Measurements from ENCODE around the gene HOXC10. TPM values are rescaled to one million over a fixed set of nuclear protein-coding genes. Genes with fewer than 3 reads are reported as not detected.

Gene HOXC10
- total RNA-seq, 2 donors from 2014 or later: not detected

DNA sequence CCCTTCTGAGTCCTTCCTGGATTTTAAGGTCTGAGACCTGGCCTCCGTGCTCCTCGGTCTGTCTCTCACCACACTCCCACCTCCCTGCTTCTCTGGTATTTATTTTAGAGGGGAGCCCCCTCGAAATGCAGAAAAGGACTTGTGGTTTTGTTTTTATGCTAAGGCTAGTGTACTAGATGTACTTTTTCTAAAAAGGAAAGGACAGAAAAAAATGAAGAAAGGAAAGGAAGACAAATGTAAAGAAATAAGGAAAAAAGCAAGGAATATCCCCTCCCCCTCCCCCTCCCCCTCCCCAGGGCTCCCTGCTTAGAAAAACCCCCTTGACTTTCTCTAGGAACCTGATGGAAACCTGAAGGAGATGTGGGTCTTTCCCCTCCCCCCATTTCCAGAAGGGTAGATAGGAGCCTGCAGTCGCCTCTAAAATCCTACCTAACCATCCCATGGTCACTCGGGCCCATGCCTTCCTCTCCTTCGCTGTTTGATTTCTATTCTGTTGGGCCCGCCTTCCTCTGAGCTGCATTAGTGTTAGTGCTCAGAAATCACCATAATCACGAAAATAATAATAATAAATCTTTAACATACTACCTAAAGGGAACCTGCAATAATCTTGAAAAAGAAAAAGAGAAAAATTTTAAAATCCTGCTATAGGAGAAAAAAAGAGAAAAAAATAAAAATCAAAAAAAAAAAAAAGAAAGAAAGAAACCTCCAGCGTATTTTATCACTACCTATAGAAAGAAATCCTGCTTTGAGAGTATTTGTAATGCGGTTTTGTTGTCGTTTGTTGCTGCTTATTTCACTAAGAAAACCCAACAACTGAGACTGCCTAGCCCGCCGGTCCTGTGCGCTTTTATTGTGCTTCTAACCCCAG is 27.0 kb downstream of the HOXC10 start:
- Mint-ChIP-seq H3K4me1 (no peaks in the 10 kb centered on the region), H3K27ac (no peak overlapping the region), H3K9me3 (peaks cover 3% of the 10 kb centered on the region), H3K36me3 (ENCODE audit: low read depth) (no peaks in the 10 kb centered on the region), H3K27me3 (ENCODE audit: insufficient read depth) (peaks cover 99% of the 10 kb centered on the region), H3K4me3 (no peak overlapping the region)
- WGBS, 2 experiments (ENCODE audit: insufficient coverage in 1 of 2, insufficient read length in 1 of 2): 21 to 30% methylated on average over 6 to 13 of the region's 14 CpGs
- Histone ChIP-seq H3K9me3 (ENCODE audit: control insufficient read depth, low read length) (no peaks in the 10 kb centered on the region), H3K27me3 (ENCODE audit: control insufficient read depth, insufficient read depth, low read length, poor library complexity, severe bottlenecking) (peaks cover 99% of the 10 kb centered on the region), H3K4me1 (ENCODE audit: control insufficient read depth, insufficient read depth, low read length) (no peaks in the 10 kb centered on the region), H3K9ac (ENCODE audit: extremely low read depth, low read length, poor library complexity, severe bottlenecking) (no peak overlapping the region), H3K27ac (ENCODE audit: low read depth, low read length) (no peak overlapping the region), H3K36me3 (ENCODE audit: control insufficient read depth, insufficient read depth, low read length) (no peaks in the 10 kb centered on the region), H3K4me3 (ENCODE audit: low read length) (no peak overlapping the region)
- DNase-seq: no peak
- TF ChIP-seq, protein P1, sequence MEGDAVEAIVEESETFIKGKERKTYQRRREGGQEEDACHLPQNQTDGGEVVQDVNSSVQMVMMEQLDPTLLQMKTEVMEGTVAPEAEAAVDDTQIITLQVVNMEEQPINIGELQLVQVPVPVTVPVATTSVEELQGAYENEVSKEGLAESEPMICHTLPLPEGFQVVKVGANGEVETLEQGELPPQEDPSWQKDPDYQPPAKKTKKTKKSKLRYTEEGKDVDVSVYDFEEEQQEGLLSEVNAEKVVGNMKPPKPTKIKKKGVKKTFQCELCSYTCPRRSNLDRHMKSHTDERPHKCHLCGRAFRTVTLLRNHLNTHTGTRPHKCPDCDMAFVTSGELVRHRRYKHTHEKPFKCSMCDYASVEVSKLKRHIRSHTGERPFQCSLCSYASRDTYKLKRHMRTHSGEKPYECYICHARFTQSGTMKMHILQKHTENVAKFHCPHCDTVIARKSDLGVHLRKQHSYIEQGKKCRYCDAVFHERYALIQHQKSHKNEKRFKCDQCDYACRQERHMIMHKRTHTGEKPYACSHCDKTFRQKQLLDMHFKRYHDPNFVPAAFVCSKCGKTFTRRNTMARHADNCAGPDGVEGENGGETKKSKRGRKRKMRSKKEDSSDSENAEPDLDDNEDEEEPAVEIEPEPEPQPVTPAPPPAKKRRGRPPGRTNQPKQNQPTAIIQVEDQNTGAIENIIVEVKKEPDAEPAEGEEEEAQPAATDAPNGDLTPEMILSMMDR (conservative IDR thresholded peaks at IDR 0.05): no peak

DNA sequence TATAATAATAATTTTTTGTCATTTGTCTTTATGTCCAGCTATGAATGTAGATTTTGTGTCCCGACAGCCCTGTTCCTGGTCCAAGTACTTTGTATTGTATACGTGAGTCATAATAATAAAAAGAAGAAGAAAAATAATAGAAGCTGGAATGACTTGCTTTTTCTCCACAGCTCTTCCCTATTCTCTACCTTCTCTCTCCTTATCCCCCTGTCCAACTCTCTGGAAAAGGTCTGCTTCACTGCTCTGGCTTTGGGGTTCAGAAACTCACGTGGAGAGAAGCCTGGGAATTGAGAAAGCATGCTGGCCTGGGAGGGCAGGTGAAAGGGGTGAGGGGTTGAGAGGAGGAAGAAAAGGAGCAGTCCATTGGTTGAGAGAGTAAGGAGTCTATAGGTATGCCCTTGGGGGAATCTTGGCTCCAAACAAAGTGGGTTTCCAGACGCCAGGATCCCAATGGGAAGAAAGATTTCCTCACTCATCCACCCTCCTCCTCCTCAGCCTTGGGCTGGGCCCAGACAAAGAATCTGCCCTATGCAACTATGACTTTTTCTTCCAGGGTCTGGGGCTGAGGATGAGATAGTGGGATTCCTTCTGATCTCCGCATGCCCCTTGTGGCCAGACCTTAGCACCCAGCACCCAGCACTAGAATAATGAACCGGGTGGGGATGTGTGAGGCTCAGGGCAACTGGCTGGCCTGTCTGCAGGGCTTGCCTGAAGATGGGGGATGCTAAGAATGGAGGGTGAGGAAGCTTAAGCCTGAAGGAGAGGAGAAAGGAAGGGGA is 27.9 kb downstream of the HOXC10 start:
- Histone ChIP-seq H3K9ac (ENCODE audit: extremely low read depth, low read length, poor library complexity, severe bottlenecking) (no peak overlapping the region), H3K27me3 (ENCODE audit: control insufficient read depth, insufficient read depth, low read length, poor library complexity, severe bottlenecking) (peaks cover 99% of the 10 kb centered on the region), H3K9me3 (ENCODE audit: control insufficient read depth, low read length) (no peaks in the 10 kb centered on the region), H3K4me1 (ENCODE audit: control insufficient read depth, insufficient read depth, low read length) (no peaks in the 10 kb centered on the region), H3K36me3 (ENCODE audit: control insufficient read depth, insufficient read depth, low read length) (no peaks in the 10 kb centered on the region), H3K4me3 (ENCODE audit: low read length) (no peak overlapping the region), H3K27ac (ENCODE audit: low read depth, low read length) (no peak overlapping the region)
- Mint-ChIP-seq H3K9me3 (peaks cover 3% of the 10 kb centered on the region), H3K27me3 (ENCODE audit: insufficient read depth) (peaks cover 99% of the 10 kb centered on the region), H3K36me3 (ENCODE audit: low read depth) (no peaks in the 10 kb centered on the region), H3K4me1 (peaks cover 6% of the 10 kb centered on the region), H3K27ac (no peak overlapping the region), H3K4me3 (no peak overlapping the region)
- 0 to 25% methylated on average over 2 to 6 of the region's 6 CpGs for WGBS, 2 experiments (ENCODE audit: insufficient coverage in 1 of 2, insufficient read length in 1 of 2)
- DNase-seq: no peak
- TF ChIP-seq, protein P1 (conservative IDR thresholded peaks at IDR 0.05): no peak

DNA sequence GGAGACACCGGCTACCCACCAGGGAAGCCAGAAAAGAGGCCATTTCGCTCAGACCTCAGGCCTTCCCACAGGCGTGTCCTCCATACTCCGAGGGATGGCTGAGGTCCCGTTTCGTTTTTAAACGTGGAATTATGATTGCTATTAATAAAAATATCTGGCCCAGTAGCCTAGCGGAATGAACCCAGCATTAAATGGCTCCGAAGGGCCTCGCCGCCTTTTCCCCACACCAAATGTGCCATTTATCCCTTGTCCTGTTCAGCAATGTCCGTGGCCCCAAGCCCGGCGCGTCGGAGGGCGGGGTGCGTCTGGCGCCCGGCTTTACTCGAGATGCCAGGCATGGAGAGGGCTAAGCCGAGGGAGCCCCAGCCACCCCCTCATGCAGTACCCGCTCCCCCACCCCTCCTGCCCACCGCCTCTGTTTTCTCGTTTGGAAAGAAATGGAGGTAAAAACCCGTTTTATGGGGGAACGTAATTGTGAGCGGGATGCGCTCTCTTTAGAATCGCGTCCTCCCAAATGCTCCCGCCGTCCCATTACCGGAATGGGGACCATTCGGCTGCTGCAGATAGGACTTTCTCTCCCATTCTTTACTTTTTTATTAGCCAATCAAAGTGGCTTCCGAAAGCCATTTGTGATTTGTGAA is 29.6 kb downstream of the HOXC10 start:
- Histone ChIP-seq H3K4me1 (ENCODE audit: control insufficient read depth, insufficient read depth, low read length) (no peaks in the 10 kb centered on the region), H3K9me3 (ENCODE audit: control insufficient read depth, low read length) (no peaks in the 10 kb centered on the region), H3K27ac (ENCODE audit: low read depth, low read length) (no peak overlapping the region), H3K9ac (ENCODE audit: extremely low read depth, low read length, poor library complexity, severe bottlenecking) (no peak overlapping the region), H3K36me3 (ENCODE audit: control insufficient read depth, insufficient read depth, low read length) (no peaks in the 10 kb centered on the region), H3K4me3 (ENCODE audit: low read length) (no peak overlapping the region), H3K27me3 (ENCODE audit: control insufficient read depth, insufficient read depth, low read length, poor library complexity, severe bottlenecking) (peaks cover 100% of the 10 kb centered on the region)
- DNase-seq: no peak
- WGBS, 2 experiments (ENCODE audit: insufficient coverage in 1 of 2, insufficient read length in 1 of 2): 6 to 9% methylated on average over 13 to 36 of the region's 36 CpGs
- no peaks in the 10 kb centered on the region for H3K36me3 Mint-ChIP-seq (ENCODE audit: low read depth)
- H3K27me3 Mint-ChIP-seq (ENCODE audit: insufficient read depth): peaks cover 99% of the 10 kb centered on the region
- TF ChIP-seq, protein P1 (conservative IDR thresholded peaks at IDR 0.05): no peak
- peaks cover 3% of the 10 kb centered on the region for H3K9me3 Mint-ChIP-seq
- no peak overlapping the region for H3K27ac Mint-ChIP-seq
- no peak overlapping the region for H3K4me3 Mint-ChIP-seq
- H3K4me1 Mint-ChIP-seq: peaks cover 6% of the 10 kb centered on the region
